Femur (tissue), 1 donor: ENCODE results near the gene PF4V1.

Experiments used
- DNase-seq: peaks from one replicate; pipeline ENCODE4 v3.0.0-alpha.2; 2017

Gene PF4V1

GRCh38 chr4:73847526-73848182, 5.4 kb upstream of the PF4V1 start:
- no peak for DNase-seq

DNA sequence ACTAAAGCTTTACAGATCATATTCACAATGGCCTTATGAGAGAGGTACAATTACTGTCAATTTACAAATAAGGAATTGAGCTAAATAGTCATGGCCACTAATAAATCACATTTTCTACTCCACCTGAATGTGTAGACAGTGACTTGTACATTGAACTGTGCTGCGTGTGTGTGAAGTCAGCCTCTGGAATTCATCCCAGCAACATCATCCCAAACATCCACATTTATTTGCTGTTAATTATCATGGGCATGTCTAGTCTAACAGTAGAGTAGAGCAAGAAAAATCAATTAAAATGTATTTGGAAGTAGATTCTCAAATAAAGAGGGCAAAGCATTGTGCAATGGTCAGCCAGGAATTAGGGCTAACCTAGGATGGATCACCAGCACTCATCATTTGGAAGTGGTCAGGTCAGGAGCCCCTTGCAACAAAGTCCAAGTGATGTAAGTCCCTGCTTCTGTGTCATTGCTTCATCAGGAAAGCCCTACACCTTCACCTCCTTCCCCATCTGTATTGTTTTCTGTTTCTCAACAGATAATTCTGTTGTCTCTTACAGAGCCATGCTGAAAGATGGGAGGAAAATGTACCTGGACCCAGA, 4.8 kb upstream of the PF4V1 start:
- DNase-seq = no peak

DNA sequence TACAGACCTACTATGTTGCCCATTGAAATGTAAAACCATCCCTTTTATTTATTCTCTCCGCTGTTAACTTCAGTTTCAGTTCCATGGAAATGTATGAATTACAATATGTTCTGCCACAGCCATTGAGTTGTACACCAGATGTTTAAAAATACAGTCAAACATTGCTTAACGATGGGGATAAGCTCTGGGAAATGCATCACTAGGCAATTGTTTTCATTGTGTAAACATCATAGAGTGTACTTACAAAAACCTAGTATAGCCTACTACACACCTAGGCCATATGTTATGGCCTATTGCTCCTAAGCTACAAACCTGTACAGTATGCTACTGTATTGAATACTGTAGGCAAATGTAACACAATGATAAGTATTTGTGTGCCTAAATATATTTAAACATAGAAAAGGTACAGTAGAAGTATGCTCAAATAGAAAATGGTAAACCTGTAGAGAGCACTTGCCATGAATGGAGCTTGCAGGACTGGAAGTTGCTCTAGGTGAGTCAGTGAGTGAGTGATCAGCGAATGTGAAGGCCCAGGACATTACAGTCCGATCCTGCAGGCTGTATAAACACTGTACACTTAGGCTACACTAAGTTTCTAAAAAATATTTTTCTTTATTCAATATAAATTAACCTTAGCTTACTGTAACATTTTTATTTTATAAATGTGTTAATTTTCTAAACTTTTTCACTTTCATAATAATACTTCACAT, 2.7 kb upstream of the PF4V1 start:
- no peak for DNase-seq

DNA sequence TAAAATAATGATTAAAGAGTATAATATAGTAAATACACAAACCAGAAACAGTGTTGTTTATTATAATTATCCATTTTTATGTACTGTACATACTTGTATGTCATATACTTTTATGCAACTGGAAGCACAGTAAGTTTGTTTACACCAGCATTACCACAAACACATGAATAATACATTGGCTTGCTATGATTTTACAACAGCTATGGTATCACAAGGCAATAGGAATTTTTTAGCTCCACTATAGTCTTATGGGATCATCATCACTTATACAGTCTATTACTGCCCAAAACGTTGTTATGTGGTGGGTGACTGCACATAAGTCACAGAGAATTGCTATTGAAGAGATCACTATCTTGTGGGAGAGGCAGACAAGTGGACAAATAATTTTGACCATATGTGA, 1.8 kb upstream of the PF4V1 start:
- DNase-seq = no peak

DNA sequence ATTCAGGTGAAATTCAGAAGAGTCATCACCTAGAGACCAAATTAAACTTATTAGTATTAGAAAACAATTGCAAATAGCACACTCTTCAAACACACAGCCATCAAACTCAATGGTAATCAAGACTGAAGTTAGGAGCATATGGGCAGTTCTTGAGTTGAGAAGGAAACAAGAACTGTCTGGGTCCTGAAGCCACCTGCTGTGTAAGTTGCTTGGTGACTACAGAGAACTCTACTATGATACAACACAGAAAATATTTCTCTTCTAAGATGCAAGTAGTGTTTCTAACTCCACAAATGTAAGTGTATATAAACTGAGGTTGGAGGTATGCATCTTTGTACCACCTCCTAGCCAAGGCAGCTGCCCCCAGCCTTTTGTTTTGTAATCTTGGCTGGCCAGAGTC, 325 bp upstream of the PF4V1 start:
- DNase-seq = no peak

- no peak for DNase-seq
These were observed 800 bp downstream of the PF4V1 start for GRCh38 chr4:73853718-73854473.

DNA sequence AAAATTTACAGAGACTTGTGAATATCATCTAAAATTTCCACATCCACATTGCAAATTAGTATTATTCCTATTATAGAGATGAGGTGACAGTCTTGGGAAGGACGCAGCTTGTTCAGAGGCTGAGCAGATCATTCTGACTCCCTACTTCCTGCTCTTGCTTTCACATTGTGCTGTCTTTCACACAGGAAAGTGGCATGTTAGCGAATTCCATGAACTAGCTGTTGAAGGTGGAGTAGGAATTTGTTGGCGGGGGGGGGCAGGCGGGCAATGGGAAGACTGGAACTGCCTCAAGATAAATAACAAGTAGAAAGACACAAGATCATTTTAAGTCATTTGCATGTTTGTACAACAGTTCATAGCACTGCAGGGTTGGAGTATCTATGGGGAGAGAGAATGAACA, 2.3 kb downstream of the PF4V1 start:
- DNase-seq = no peak

GRCh38 chr4:73856518-73856917, 3.4 kb downstream of the PF4V1 start:
- no peak for DNase-seq

- DNase-seq = no peak
These were observed 6.6 kb downstream of the PF4V1 start for GRCh38 chr4:73859614-73860088.

- DNase-seq = no peak
These were observed 7.1 kb downstream of the PF4V1 start for GRCh38 chr4:73860181-73860580.

DNA sequence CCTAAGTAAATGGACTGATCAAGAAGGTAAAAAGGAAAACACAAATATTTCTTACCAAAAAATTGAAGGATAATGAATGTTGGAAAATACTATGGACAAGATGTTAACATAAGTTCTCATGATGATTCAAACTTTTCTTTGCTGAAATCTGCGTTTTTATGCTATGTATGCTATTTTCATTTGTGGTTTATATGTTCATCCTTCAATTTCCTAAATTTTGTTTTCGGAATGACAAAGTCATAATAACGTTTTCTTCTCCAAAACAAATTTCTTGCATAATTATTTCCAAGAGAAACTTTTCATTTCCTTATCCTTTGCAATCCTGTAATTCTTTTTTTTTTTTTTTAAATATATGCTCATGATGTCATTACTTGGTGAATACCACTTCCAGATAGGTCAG, 7.8 kb downstream of the PF4V1 start:
- no peak for DNase-seq

DNA sequence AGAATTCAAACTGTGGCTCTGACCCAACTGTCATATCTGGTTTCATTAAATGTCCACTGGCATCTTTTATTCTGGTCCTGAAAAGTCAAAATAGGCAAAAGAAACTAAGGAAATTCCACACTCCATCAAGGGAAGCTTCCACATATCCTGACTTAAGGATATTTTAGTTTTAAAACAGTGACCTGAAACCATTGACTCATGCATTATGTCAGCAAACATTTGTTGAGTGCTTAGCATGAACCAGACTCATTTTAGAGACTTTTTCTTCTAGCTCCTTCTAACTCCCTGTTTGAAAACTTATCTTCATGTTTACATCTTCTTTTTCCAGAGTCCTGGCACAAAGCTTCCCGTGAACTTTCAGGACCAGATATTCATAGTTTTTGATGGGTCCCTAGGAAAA, 9.2 kb downstream of the PF4V1 start:
- no peak for DNase-seq

GRCh38 chr4:73864365-73864764, 11.3 kb downstream of the PF4V1 start:
- DNase-seq = no peak

DNA sequence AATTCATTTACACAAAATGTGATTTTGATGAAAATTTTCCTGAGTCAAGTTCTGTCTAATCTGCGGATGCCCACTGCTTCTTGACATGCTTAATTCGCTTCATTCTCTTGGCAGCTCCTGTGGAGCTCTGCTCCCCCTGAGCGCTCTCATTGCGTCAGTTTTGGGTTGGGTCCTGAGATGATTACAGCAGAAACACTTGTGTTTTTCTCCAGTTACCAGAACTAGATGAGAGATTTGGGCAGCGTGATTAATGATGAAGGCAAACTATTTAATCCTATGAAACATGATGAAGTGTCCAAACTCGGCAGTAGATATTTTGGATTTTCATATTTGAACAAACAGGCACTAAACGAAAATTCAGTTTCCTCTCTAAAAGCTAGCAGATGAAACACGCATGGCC, 11.9 kb downstream of the PF4V1 start:
- DNase-seq = no peak

- DNase-seq = no peak
These were observed 12.5 kb downstream of the PF4V1 start for GRCh38 chr4:73865431-73866096.

DNA sequence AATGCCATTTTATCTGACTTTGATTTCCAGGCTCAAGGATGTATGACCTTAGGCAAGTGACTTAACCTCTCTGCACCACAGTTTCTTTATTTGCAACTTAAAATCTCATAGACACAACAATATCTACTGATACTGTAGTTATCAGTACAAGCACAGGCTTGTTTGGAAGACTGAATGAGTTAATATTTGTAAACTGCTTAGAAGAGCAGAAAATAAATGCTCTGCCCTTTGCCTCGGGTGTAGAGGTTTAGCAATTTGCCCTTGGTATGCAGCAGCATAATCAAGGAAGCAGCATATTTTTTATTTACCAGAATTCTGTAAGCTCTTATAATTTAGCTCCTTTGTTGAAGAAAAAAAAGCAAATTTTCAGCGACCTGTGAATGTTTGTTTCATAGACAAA, 13.2 kb downstream of the PF4V1 start:
- DNase-seq = no peak

- no peak for DNase-seq
These were observed 14.7 kb downstream of the PF4V1 start for GRCh38 chr4:73867783-73868182.

GRCh38 chr4:73868206-73869129, 15.4 kb downstream of the PF4V1 start:
- no peak for DNase-seq

- peak; percentile 27 for DNase-seq
These were observed 16.3 kb downstream of the PF4V1 start, which contains the start of gene CXCL1 for GRCh38 chr4:73869130-73870055. Gene CXCL1 (plus strand): TSS chr4:73869393. CDS start chr4:73869471, 78 bp downstream.

GRCh38 chr4:73870260-73870659, 17.2 kb downstream of the PF4V1 start:
- DNase-seq = no peak

GRCh38 chr4:73870768-73871167, 17.7 kb downstream of the PF4V1 start:
- DNase-seq = no peak
